ENCODE data around the gene MEIS3. TPM values are rescaled to one million over a fixed set of nuclear protein-coding genes. Genes with fewer than 3 reads are reported as not detected.

MEIS3 gene
- total RNA-seq, 6 experiments from 2014 or later, result 0.53 to 1.6 (median 0.77) TPM

- no peak overlapping the region for H3K27ac ChIP-seq
- DNase-seq, result no peak
- H3K27me3 ChIP-seq, result peaks cover 0 to 15% of the 10 kb centered on the region in 2 donors
- intact Hi-C loops (cut with DNase I), result loop anchor here in 1 of 2 donors (10.0 kb wide), 1 partner anchor 91 kb away; no protein-coding TSS in a partner anchor
- ATAC-seq, result no peak
- peaks cover 0 to 9% (median 4%) of the 10 kb centered on the region in 4 donors for H3K4me1 ChIP-seq
- TF ChIP-seq CTCF (IDR thresholded peaks at IDR 0.05) (no peak), POLR2A (IDR thresholded peaks at IDR 0.05) (no peak)
- no peaks in the 10 kb centered on the region for H3K9me3 ChIP-seq
- H3K4me3 ChIP-seq, result no peak overlapping the region
- WGBS (ENCODE audit: insufficient coverage, low coverage, low lambda C conversion rate, missing lambda C conversion rate), result 57% methylated on average over 2 of the region's 7 CpGs
- H3K36me3 ChIP-seq, result no peaks in the 10 kb centered on the region
These were observed 14.8 kb upstream of the MEIS3 start for GRCh38 chr19:47434088-47434487.

GRCh38 chr19:47433121-47433520, 13.8 kb upstream of the MEIS3 start:
- no peak for ATAC-seq
- intact Hi-C loops (cut with DNase I), result loop anchor here in 1 of 2 donors (10.0 kb wide), 1 partner anchor 92 kb away; no protein-coding TSS in a partner anchor

GRCh38 chr19:47432499-47432898, 13.2 kb upstream of the MEIS3 start:
- H3K27me3 ChIP-seq, result peaks cover 0 to 15% of the 10 kb centered on the region in 2 donors
- H3K9me3 ChIP-seq, result no peaks in the 10 kb centered on the region
- TF ChIP-seq CTCF (IDR thresholded peaks at IDR 0.05), result no peak
- no peak for TF ChIP-seq POLR2A (IDR thresholded peaks at IDR 0.05)

More at GRCh38 chr19:47433121-47433520, 13.8 kb upstream of the MEIS3 start:
- Histone ChIP-seq H3K4me1 (peaks cover 0 to 9% (median 4%) of the 10 kb centered on the region in 4 donors), H3K36me3 (no peaks in the 10 kb centered on the region), H3K4me3 (no peak overlapping the region), H3K27me3 (peaks cover 0 to 15% of the 10 kb centered on the region in 2 donors), H3K27ac (no peak overlapping the region), H3K9me3 (no peaks in the 10 kb centered on the region)
- no peak for TF ChIP-seq CTCF (IDR thresholded peaks at IDR 0.05)
- no peak for TF ChIP-seq POLR2A (IDR thresholded peaks at IDR 0.05)
- 29% methylated on average over 1 of the region's 1 CpG for WGBS (ENCODE audit: insufficient coverage, low coverage, low lambda C conversion rate, missing lambda C conversion rate)
- DNase-seq, result no peak

GRCh38 chr19:47432091-47432490, 12.8 kb upstream of the MEIS3 start:
- intact Hi-C loops (cut with DNase I), result loop anchor here in 1 of 2 donors (10.0 kb wide), 1 partner anchor 93 kb away; no protein-coding TSS in a partner anchor
- H3K27ac ChIP-seq, result no peak overlapping the region
- DNase-seq (no peak), ATAC-seq (no peak)
- peaks cover 0 to 15% of the 10 kb centered on the region in 2 donors for H3K27me3 ChIP-seq
- TF ChIP-seq POLR2A (IDR thresholded peaks at IDR 0.05), result no peak
- no peak for TF ChIP-seq CTCF (IDR thresholded peaks at IDR 0.05)
- H3K9me3 ChIP-seq, result no peaks in the 10 kb centered on the region
- no peak overlapping the region for H3K4me3 ChIP-seq
- 73% methylated on average over 2 of the region's 18 CpGs for WGBS (ENCODE audit: insufficient coverage, low coverage, low lambda C conversion rate, missing lambda C conversion rate)
- H3K4me1 ChIP-seq, result peaks cover 0 to 9% (median 4%) of the 10 kb centered on the region in 4 donors
- no peaks in the 10 kb centered on the region for H3K36me3 ChIP-seq

More at GRCh38 chr19:47432499-47432898, 13.2 kb upstream of the MEIS3 start:
- Histone ChIP-seq H3K27ac (no peak overlapping the region), H3K4me3 (no peak overlapping the region), H3K36me3 (no peaks in the 10 kb centered on the region), H3K4me1 (peaks cover 0 to 9% (median 4%) of the 10 kb centered on the region in 4 donors)
- intact Hi-C loops (cut with DNase I), result loop anchor here in 1 of 2 donors (10.0 kb wide), 1 partner anchor 92 kb away; no protein-coding TSS in a partner anchor
- DNase-seq, result no peak
- ATAC-seq, result no peak

All from right lobe of liver (tissue), 6 donors.